Breast epithelium (tissue), 4 donors: ENCODE results near the gene MEIOSIN. TPM values are rescaled to one million over a fixed set of nuclear protein-coding genes. Genes with fewer than 3 reads are reported as not detected.
A peak's percentile ranks its signal among the peaks of the same experiment; 100 is the strongest.

Source experiments
- DNase-seq, 2 donors: peaks; one replicate each; pipeline ENCODE4 v3.0.0-alpha.2; 2019; ENCODE audit warnings: low spot score in 2 of 2
- H3K27ac ChIP-seq, 2 donors: fragments of 200-600 bp; sonication (generic) in 1 of 2; one replicate each; pipeline ENCODE4 v1.5.1; 2016 to 2019; ENCODE audit warnings: mild to moderate bottlenecking in 1 of 2
- H3K27me3 ChIP-seq, 2 donors: fragments of 200-600 bp; sonication (generic) in 1 of 2; one replicate each; pipeline versions ENCODE4 v1.5.1 to v1.6.0; 2017 to 2019; ENCODE audit warnings: control low read depth in 1 of 2, mild to moderate bottlenecking in 1 of 2
- H3K36me3 ChIP-seq: fragments of 200-600 bp; one replicate; pipeline ENCODE4 v1.5.1; 2019
- H3K4me1 ChIP-seq, 2 donors: fragments of 200-600 bp; sonication (generic); one replicate each; pipeline ENCODE4 v1.5.1; 2016 to 2019; ENCODE audit warnings: control low read depth in 1 of 2
- H3K4me3 ChIP-seq, 3 donors: fragments of 200-600 bp; sonication (generic); 1 replicate in 2 of 3; 2 replicates in 1 of 3; pipeline ENCODE4 v1.5.1; 2016 to 2019; ENCODE audit warnings: mild to moderate bottlenecking in 3 of 3, moderate library complexity in 2 of 3
- H3K9me3 ChIP-seq, 2 donors: fragments of 200-600 bp; sonication (generic) in 1 of 2; one replicate each; pipeline ENCODE4 v1.5.1; 2016 to 2019; ENCODE audit warnings: control low read depth in 1 of 2
- CTCF ChIP-seq, 3 donors: fragments of 450-650 bp; IDR thresholded peaks; one replicate each; pipeline ENCODE4 v1.5.1; 2016 to 2017; ENCODE audit warnings: antibody characterized with exemption in 3 of 3, mild to moderate bottlenecking in 3 of 3, moderate library complexity in 3 of 3
- POLR2A ChIP-seq: fragments of 450-650 bp; IDR thresholded peaks from one replicate; pipeline ENCODE4 v1.6.1; 2016; ENCODE audit warnings: antibody characterized with exemption, mild to moderate bottlenecking, moderate library complexity
- POLR2AphosphoS5 ChIP-seq, 3 donors: sonication (generic); formaldehyde crosslinking; IDR thresholded peaks; one replicate each; pipeline ENCODE4 v1.6.1; 2017; ENCODE audit warnings: antibody characterized with exemption in 3 of 3
- intact Hi-C: fragments of 100-400 bp; cut with DNase I; formaldehyde crosslinking; loops from one replicate; pipeline ENCODE4 v1.15.1; 2023; ENCODE audit warnings: low total_unique reads
- total RNA-seq, 3 donors: library from RNA; depleted of rRNA; stranded (reverse); fragments of >200 nt; gene quantifications; one replicate each; pipeline ENCODE4 v1.1.0, GENCODE V29; 2016

MEIOSIN gene
- total RNA-seq, 3 donors from 2014 or later, result not detected

DNA sequence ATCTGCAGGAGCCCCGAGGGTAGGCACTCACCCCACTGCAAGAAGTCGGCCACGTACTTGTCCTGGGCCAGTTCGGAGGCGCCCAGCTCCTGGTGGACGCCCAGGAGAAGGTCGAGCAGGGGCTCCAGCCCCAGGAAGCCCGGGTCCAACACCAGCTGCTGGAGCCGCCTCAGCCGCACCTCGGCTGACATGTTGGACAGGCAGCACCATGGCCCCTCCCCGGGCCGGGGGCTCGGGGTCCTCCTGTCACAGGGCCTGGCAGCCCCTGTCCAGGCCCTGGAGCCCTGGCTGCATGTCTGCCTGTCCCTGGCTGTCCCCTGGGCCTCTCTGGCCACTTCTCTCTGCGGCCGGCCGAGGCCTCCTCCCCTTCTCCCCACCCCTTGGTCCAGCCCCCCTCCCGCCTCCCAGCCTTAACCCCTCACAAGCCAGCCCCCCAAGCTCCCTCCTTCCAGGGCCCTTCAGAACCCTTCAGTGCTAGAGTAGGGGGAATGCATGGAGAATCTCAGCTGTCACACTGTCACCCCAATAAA lies 49.0 kb downstream of the MEIOSIN start, which contains the start of gene DMPK:
Gene DMPK (minus strand): TSS at position 329 of the 530 bp plus-strand sequence. CDS start 138 bp downstream, at position 191.
- intact Hi-C loops, result no loop called here
- no peaks in the 10 kb centered on the region for H3K9me3 ChIP-seq
- peak within 1 kb of the TSS; percentile 55 to 68 (median 60) for H3K4me3 ChIP-seq
- H3K36me3 ChIP-seq, result peaks cover 10% of the 10 kb centered on the region
- H3K27me3 ChIP-seq, result no peaks in the 10 kb centered on the region
- peaks cover 22 to 25% of the 10 kb centered on the region in 2 donors for H3K4me1 ChIP-seq
- no peak for DNase-seq
- TF ChIP-seq POLR2A, result no peak
- no peak for TF ChIP-seq POLR2AphosphoS5 (IDR thresholded peaks at IDR 0.05)
- no peak for TF ChIP-seq CTCF (IDR thresholded peaks at IDR 0.05)
- peak within 1 kb of the TSS; percentile 86 to 92 for H3K27ac ChIP-seq

- Histone ChIP-seq H3K9me3 (no peaks in the 10 kb centered on the region), H3K36me3 (peaks cover 6% of the 10 kb centered on the region), H3K4me3 (peak overlapping the region; percentile 55 to 68 (median 60)), H3K27ac (peak overlapping the region; percentile 86 to 92), H3K27me3 (no peaks in the 10 kb centered on the region), H3K4me1 (peaks cover 22 to 25% of the 10 kb centered on the region in 2 donors)
- peak in 1 of 2 donors; percentile 75 for DNase-seq
- intact Hi-C loops, result no loop called here
- no peak for TF ChIP-seq POLR2A
- TF ChIP-seq POLR2AphosphoS5 (IDR thresholded peaks at IDR 0.05), result peak in 2 of 3 donors; percentile 13 to 48
Measured at GRCh38 chr19:45782820-45783785, 49.9 kb downstream of the MEIOSIN start.

DNA sequence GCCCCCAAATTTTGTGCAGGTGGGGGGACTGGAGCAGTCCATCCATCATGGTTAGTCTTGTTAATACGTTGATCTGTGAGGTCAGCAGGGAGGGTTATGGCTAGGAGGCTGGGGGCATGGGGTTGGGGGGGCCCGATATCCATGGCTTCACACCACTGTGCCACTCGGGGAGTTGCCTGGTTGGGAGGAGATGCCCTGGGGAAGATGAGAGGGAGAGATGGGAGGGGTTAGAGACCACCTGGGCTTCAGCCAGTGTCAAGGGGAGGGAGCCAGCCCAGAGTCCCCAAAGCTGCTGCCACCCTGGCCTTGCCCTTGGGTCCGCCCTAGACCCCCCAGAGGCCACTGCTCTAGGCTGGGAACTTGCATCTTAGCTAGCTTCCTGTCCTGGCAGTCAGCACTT lies 50.9 kb downstream of the MEIOSIN start:
- H3K27ac ChIP-seq, result peak overlapping the region; percentile 86 to 92
- TF ChIP-seq CTCF (IDR thresholded peaks at IDR 0.05) (no peak), POLR2AphosphoS5 (IDR thresholded peaks at IDR 0.05) (no peak)
- H3K36me3 ChIP-seq, result peaks cover 6% of the 10 kb centered on the region
- peak overlapping the region in 1 of 3 donors; percentile 68 for H3K4me3 ChIP-seq
- peaks cover 22 to 25% of the 10 kb centered on the region in 2 donors for H3K4me1 ChIP-seq
- no peaks in the 10 kb centered on the region for H3K9me3 ChIP-seq
- no peaks in the 10 kb centered on the region for H3K27me3 ChIP-seq
- no peak for DNase-seq
- intact Hi-C loops, result no loop called here

- intact Hi-C loops, result no loop called here
- H3K36me3 ChIP-seq, result peaks cover 6% of the 10 kb centered on the region
Measured at GRCh38 chr19:45785097-45785496, 51.9 kb downstream of the MEIOSIN start.

More at GRCh38 chr19:45785097-45785496, 51.9 kb downstream of the MEIOSIN start:
- DNase-seq, result no peak
- Histone ChIP-seq H3K4me1 (peaks cover 22 to 25% of the 10 kb centered on the region in 2 donors), H3K27ac (peak overlapping the region; percentile 86 to 92), H3K4me3 (no peak overlapping the region), H3K27me3 (no peaks in the 10 kb centered on the region), H3K9me3 (no peaks in the 10 kb centered on the region)
- no peak for TF ChIP-seq POLR2A
- no peak for TF ChIP-seq POLR2AphosphoS5 (IDR thresholded peaks at IDR 0.05)
- no peak for TF ChIP-seq CTCF (IDR thresholded peaks at IDR 0.05)
